Lung (tissue), 12 donors: ENCODE results near the gene VPS41. TPM values are rescaled to one million over a fixed set of nuclear protein-coding genes. Genes with fewer than 3 reads are reported as not detected.

Experiments
- ATAC-seq: fragments of 200-7000 bp; cut with Tn5 transposase; one replicate; pipeline ENCODE4 v1.9.1; 2020; ENCODE audit warnings: moderate number of reproducible peaks; ENCODE audit not compliant: insufficient read depth, low FRiP score
- DNase-seq, 3 donors: peaks; one replicate each; pipeline ENCODE4 v3.0.0-alpha.2; 2013 to 2017
- H3K27ac ChIP-seq, 2 donors: one replicate each; pipeline ENCODE4 v1.5.1; 2013; ENCODE audit warnings: mild to moderate bottlenecking in 2 of 2, moderate library complexity in 2 of 2, control low read depth in 1 of 2, inconsistent platforms in 1 of 2, low read depth in 1 of 2, low read length in 1 of 2
- H3K27me3 ChIP-seq, 3 donors: one replicate each; pipeline ENCODE4 v1.5.1; 2013; ENCODE audit warnings: low read length in 2 of 3; ENCODE audit not compliant: control insufficient read depth in 3 of 3, insufficient read depth in 3 of 3
- H3K36me3 ChIP-seq, 4 donors: one replicate each; pipeline ENCODE4 v1.5.1; 2013; ENCODE audit warnings: low read length in 4 of 4, mild to moderate bottlenecking in 1 of 4, moderate library complexity in 1 of 4; ENCODE audit not compliant: control insufficient read depth in 4 of 4, insufficient read depth in 4 of 4
- H3K4me1 ChIP-seq, 5 donors: one replicate each; pipeline ENCODE4 v1.5.1; 2013; ENCODE audit warnings: low read length in 5 of 5, mild to moderate bottlenecking in 2 of 5, moderate library complexity in 1 of 5; ENCODE audit not compliant: control insufficient read depth in 5 of 5, insufficient read depth in 5 of 5
- H3K4me3 ChIP-seq: one replicate; pipeline ENCODE4 v1.5.1; 2013; ENCODE audit warnings: mild to moderate bottlenecking, control low read depth, moderate library complexity
- H3K9ac ChIP-seq, 2 donors: one replicate each; pipeline ENCODE4 v1.5.1; 2013; ENCODE audit warnings: low read length in 2 of 2, control low read depth in 1 of 2; ENCODE audit not compliant: insufficient read depth in 1 of 2
- H3K9me3 ChIP-seq, 4 donors: one replicate each; pipeline ENCODE4 v1.5.1; 2013; ENCODE audit warnings: low read length in 3 of 4, mild to moderate bottlenecking in 1 of 4, moderate library complexity in 1 of 4; ENCODE audit not compliant: control insufficient read depth in 4 of 4, insufficient read depth in 3 of 4
- CTCF ChIP-seq: IDR thresholded peaks from 2 replicates; pipeline ENCODE4 v1.5.1; 2012; ENCODE audit warnings: mild to moderate bottlenecking; ENCODE audit errors: control extremely low read depth, extremely low read depth
- WGBS, 2 donors: extraction: QIAGEN DNeasy Blood & Tissue Kit; methylation state at CpG; one replicate each; pipeline ENCODE4 v1.1.7; 2013; 5-methylcytosine and 5-hydroxymethylcytosine counted together
- polyA plus RNA-seq, 2 donors: library from polyadenylated mRNA; stranded (reverse); fragments of 200-250 nt; gene quantifications; one replicate each; pipeline ENCODE4 v1.2.1, GENCODE V29; 2013
- total RNA-seq, 2 donors: library from RNA; depleted of rRNA in 1 of 2; stranded (reverse); fragments of >200 nt in 1 of 2; gene quantifications; one replicate each; pipeline ENCODE4 v1.2.1, GENCODE V29; 2014 to 2021
- donor health status: control.
- donor health status: control.
- donor health status: Bipolar disorder and iron deficiency.
- donor health status: healthy.
- donor health status: DM: yes; HTN: yes; CAD: no.

VPS41 gene
- total and polyA plus RNA-seq, 4 donors: 13.8 to 88.6 (median 48.1) TPM

GRCh38 chr7:38936641-38937040 lies 27.6 kb upstream of the VPS41 start:
- 70 to 74% methylated on average over 1 of the region's 1 CpG for WGBS, 2 donors
- no peaks in the 10 kb centered on the region for H3K9me3 ChIP-seq
- no peaks in the 10 kb centered on the region for H3K36me3 ChIP-seq
- TF ChIP-seq CTCF: no peak
- ATAC-seq (no peak), DNase-seq (no peak)
- H3K4me1 ChIP-seq: peaks cover 0 to 4% (median 0%) of the 10 kb centered on the region in 5 donors
- no peak overlapping the region for H3K9ac ChIP-seq
- H3K27me3 ChIP-seq: no peaks in the 10 kb centered on the region
- no peak overlapping the region for H3K27ac ChIP-seq
- H3K4me3 ChIP-seq: no peak overlapping the region

- no peak for DNase-seq
- ATAC-seq: no peak
- Histone ChIP-seq H3K36me3 (no peaks in the 10 kb centered on the region), H3K9ac (no peak overlapping the region), H3K4me3 (no peak overlapping the region), H3K9me3 (no peaks in the 10 kb centered on the region), H3K4me1 (peaks cover 0 to 4% (median 0%) of the 10 kb centered on the region in 5 donors), H3K27ac (no peak overlapping the region), H3K27me3 (no peaks in the 10 kb centered on the region)
- TF ChIP-seq CTCF: no peak
- WGBS, 2 donors: 96% methylated on average over 10 of the region's 10 CpGs
These were observed 25.5 kb upstream of the VPS41 start for GRCh38 chr7:38934536-38934935.

- Histone ChIP-seq H3K27me3 (no peaks in the 10 kb centered on the region), H3K27ac (no peak overlapping the region), H3K4me3 (no peak overlapping the region), H3K9me3 (no peaks in the 10 kb centered on the region), H3K4me1 (peaks cover 0 to 4% (median 0%) of the 10 kb centered on the region in 5 donors), H3K9ac (no peak overlapping the region), H3K36me3 (no peaks in the 10 kb centered on the region)
- WGBS, 2 donors: 77 to 93% methylated on average over 3 of the region's 3 CpGs
- ATAC-seq (no peak), DNase-seq (no peak)
- TF ChIP-seq CTCF: no peak
These were observed 25.1 kb upstream of the VPS41 start for GRCh38 chr7:38934051-38934450.

DNA sequence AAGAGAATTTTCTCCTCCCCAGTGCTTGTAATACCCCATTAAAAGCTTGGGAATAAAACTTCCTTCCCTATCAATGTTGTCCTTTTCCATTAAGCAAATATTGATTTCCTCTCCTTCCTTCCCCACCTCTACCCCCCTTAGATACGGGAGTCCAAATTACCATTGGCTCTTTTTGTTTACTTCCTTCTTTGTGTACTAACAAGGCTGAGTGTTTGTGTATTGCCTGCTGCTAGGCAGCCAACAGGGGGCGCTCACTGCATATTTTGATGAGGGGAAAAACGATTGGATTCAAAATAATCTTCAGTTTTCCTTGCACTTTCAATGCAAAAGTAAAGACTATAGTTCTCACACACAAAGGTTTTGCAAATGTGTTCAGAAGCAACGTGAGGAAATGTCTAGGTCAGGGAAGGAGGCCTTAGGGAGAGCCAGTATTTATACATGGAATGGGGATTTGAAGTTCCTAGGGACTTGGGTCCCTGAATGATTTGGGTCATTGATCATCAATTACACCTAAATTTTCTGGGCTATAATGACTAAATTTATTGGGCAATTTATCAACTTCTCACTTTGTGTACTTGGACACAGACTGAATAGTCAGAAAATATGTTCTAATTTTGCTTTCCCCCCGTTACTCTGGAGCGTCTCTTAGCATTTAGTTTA lies 23.6 kb upstream of the VPS41 start:
- Histone ChIP-seq H3K4me1 (peaks cover 0 to 4% (median 0%) of the 10 kb centered on the region in 5 donors), H3K27ac (no peak overlapping the region), H3K9me3 (no peaks in the 10 kb centered on the region), H3K9ac (no peak overlapping the region), H3K36me3 (no peaks in the 10 kb centered on the region), H3K27me3 (no peaks in the 10 kb centered on the region), H3K4me3 (no peak overlapping the region)
- ATAC-seq (peak; percentile 39), DNase-seq (peak; percentile 74 to 79 (median 75))
- 32 to 35% methylated on average over 6 of the region's 6 CpGs for WGBS, 2 donors
- TF ChIP-seq CTCF: peak; percentile 54
